Neural cell (in vitro differentiated cells): ENCODE measurements around the gene KRTAP22-2.

Experiments
- EP300 ChIP-seq: fragments of 450-650 bp; conservative IDR thresholded peaks from 2 replicates; pipeline ENCODE4 v1.6.1; 2014; ENCODE audit warnings: antibody characterized with exemption, mild to moderate bottlenecking, moderate library complexity; ENCODE audit not compliant: poor library complexity, severe bottlenecking
- EZH2 ChIP-seq: fragments of 200-600, 300-800 bp; shearing (Covaris generic), sonication (generic); IDR thresholded peaks from 2 replicates; pipeline ENCODE4 v1.6.1; 2014; ENCODE audit warnings: antibody characterized with exemption, low read length, borderline replicate concordance, mild to moderate bottlenecking; ENCODE audit not compliant: insufficient read depth, poor library complexity, severe bottlenecking
- MXI1 ChIP-seq: fragments of 450-650 bp; conservative IDR thresholded peaks from 2 replicates; pipeline ENCODE4 v1.6.1; 2014; ENCODE audit warnings: antibody characterized with exemption, mild to moderate bottlenecking; ENCODE audit not compliant: poor library complexity, severe bottlenecking
- POLR2AphosphoS5 ChIP-seq: IDR thresholded peaks from 2 replicates; pipeline ENCODE4 v1.6.1; 2012
- RAD21 ChIP-seq: fragments of 450-650 bp; conservative IDR thresholded peaks from 2 replicates; pipeline ENCODE4 v1.6.1; 2014; ENCODE audit warnings: antibody characterized with exemption, mild to moderate bottlenecking, moderate library complexity
- TAF1 ChIP-seq: IDR thresholded peaks from 2 replicates; pipeline ENCODE4 v1.6.1; 2012; ENCODE audit warnings: low read depth
- TF ChIP-seq, protein P1 (sequence below): fragments of 450-650 bp; IDR thresholded peaks from 2 replicates; pipeline ENCODE4 v1.5.1; 2014; ENCODE audit warnings: antibody characterized with exemption, mild to moderate bottlenecking, moderate library complexity; ENCODE audit not compliant: poor library complexity, severe bottlenecking
- TF ChIP-seq, protein P2 (sequence below): IDR thresholded peaks from 2 replicates; pipeline ENCODE4 v1.6.1; 2012; ENCODE audit warnings: borderline replicate concordance

DNA sequence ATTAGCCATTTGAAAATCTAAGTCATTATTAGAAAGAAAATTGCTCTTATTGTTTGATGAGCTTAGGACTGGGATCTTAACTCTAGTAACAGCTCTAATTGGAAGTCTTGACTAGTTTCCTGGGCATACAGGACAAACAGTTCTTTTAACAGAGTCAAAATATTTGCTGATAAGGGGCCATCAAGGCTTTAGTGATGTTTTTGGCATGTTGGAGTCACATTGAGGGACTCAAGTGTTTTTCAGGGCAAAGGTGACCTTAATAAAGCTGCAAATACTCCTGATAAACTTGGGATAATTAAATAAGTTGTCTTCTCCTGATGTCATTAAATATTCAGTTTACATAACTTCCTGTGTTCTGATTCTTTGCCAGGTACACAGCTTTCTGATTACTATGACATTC lies 22.6 kb downstream of the KRTAP22-2 start:
- TF ChIP-seq, protein P1, sequence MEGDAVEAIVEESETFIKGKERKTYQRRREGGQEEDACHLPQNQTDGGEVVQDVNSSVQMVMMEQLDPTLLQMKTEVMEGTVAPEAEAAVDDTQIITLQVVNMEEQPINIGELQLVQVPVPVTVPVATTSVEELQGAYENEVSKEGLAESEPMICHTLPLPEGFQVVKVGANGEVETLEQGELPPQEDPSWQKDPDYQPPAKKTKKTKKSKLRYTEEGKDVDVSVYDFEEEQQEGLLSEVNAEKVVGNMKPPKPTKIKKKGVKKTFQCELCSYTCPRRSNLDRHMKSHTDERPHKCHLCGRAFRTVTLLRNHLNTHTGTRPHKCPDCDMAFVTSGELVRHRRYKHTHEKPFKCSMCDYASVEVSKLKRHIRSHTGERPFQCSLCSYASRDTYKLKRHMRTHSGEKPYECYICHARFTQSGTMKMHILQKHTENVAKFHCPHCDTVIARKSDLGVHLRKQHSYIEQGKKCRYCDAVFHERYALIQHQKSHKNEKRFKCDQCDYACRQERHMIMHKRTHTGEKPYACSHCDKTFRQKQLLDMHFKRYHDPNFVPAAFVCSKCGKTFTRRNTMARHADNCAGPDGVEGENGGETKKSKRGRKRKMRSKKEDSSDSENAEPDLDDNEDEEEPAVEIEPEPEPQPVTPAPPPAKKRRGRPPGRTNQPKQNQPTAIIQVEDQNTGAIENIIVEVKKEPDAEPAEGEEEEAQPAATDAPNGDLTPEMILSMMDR: no peak
- no peak for TF ChIP-seq EP300
- no peak for TF ChIP-seq POLR2AphosphoS5
- no peak for TF ChIP-seq TAF1
- no peak for TF ChIP-seq EZH2
- TF ChIP-seq, protein P2, sequence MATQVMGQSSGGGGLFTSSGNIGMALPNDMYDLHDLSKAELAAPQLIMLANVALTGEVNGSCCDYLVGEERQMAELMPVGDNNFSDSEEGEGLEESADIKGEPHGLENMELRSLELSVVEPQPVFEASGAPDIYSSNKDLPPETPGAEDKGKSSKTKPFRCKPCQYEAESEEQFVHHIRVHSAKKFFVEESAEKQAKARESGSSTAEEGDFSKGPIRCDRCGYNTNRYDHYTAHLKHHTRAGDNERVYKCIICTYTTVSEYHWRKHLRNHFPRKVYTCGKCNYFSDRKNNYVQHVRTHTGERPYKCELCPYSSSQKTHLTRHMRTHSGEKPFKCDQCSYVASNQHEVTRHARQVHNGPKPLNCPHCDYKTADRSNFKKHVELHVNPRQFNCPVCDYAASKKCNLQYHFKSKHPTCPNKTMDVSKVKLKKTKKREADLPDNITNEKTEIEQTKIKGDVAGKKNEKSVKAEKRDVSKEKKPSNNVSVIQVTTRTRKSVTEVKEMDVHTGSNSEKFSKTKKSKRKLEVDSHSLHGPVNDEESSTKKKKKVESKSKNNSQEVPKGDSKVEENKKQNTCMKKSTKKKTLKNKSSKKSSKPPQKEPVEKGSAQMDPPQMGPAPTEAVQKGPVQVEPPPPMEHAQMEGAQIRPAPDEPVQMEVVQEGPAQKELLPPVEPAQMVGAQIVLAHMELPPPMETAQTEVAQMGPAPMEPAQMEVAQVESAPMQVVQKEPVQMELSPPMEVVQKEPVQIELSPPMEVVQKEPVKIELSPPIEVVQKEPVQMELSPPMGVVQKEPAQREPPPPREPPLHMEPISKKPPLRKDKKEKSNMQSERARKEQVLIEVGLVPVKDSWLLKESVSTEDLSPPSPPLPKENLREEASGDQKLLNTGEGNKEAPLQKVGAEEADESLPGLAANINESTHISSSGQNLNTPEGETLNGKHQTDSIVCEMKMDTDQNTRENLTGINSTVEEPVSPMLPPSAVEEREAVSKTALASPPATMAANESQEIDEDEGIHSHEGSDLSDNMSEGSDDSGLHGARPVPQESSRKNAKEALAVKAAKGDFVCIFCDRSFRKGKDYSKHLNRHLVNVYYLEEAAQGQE: no peak
- TF ChIP-seq MXI1: no peak
- no peak for TF ChIP-seq RAD21
